Hepatocyte (in vitro differentiated cells): Measurements from ENCODE around the gene PLEKHF1. TPM values are rescaled to one million over a fixed set of nuclear protein-coding genes. Genes with fewer than 3 reads are reported as not detected.
A peak's percentile ranks its signal among the peaks of the same experiment; 100 is the strongest.

Experiments
- DNase-seq: peaks from one replicate; pipeline ENCODE4 v3.0.0-alpha.2; 2016; ENCODE audit warnings: low spot score
- H2AFZ ChIP-seq: fragments of 200-600 bp; sonication (generic); 2 replicates; pipeline ENCODE4 v1.6.0; 2016; ENCODE audit warnings: antibody characterized with exemption, mild to moderate bottlenecking
- H3K27ac ChIP-seq: fragments of 200-600 bp; sonication (generic); 2 replicates; pipeline ENCODE4 v1.5.1; 2016; ENCODE audit warnings: mild to moderate bottlenecking
- H3K27me3 ChIP-seq: fragments of 200-600 bp; sonication (generic); 2 replicates; pipeline ENCODE4 v1.6.1; 2016
- H3K36me3 ChIP-seq: fragments of 200-600 bp; sonication (generic); replicated peaks from 2 replicates; pipeline ENCODE4 v1.5.1; 2016; ENCODE audit warnings: low read depth; ENCODE audit not compliant: insufficient read depth
- H3K4me1 ChIP-seq: fragments of 200-600 bp; sonication (generic); 2 replicates; pipeline ENCODE4 v1.5.1; 2016; ENCODE audit warnings: mild to moderate bottlenecking, moderate library complexity; ENCODE audit not compliant: insufficient read depth
- H3K4me2 ChIP-seq: fragments of 200-600 bp; sonication (generic); 2 replicates; pipeline ENCODE4 v1.6.0; 2016
- H3K4me3 ChIP-seq: fragments of 200-600 bp; sonication (generic); 2 replicates; pipeline ENCODE4 v1.5.1; 2016; ENCODE audit warnings: mild to moderate bottlenecking
- H3K79me2 ChIP-seq: fragments of 200-600 bp; sonication (generic); 2 replicates; pipeline ENCODE4 v1.6.0; 2017; ENCODE audit warnings: mild to moderate bottlenecking
- H3K9me2 ChIP-seq: fragments of 200-600 bp; sonication (generic); replicated peaks from 2 replicates; pipeline ENCODE4 v1.6.0; 2017; ENCODE audit warnings: mild to moderate bottlenecking; ENCODE audit not compliant: insufficient read depth
- H3K9me3 ChIP-seq: fragments of 200-600 bp; sonication (generic); 2 replicates; pipeline ENCODE4 v1.5.1; 2016; ENCODE audit warnings: low read depth, mild to moderate bottlenecking
- H4K20me1 ChIP-seq: fragments of 200-600 bp; sonication (generic); 2 replicates; pipeline ENCODE4 v1.6.0; 2016; ENCODE audit warnings: mild to moderate bottlenecking; ENCODE audit not compliant: insufficient read depth, poor library complexity, severe bottlenecking
- EZH2 ChIP-seq: fragments of 200-600 bp; sonication (generic); IDR thresholded peaks from 2 replicates; pipeline ENCODE4 v1.6.1; 2016; ENCODE audit warnings: antibody characterized with exemption, mild to moderate bottlenecking, borderline replicate concordance
- EZH2phosphoT487 ChIP-seq: fragments of 200-600 bp; sonication (generic); IDR thresholded peaks from one replicate; pipeline ENCODE4 v1.6.1; 2018; ENCODE audit warnings: antibody characterized with exemption, mild to moderate bottlenecking, low read depth, moderate library complexity; ENCODE audit not compliant: unreplicated experiment, severe bottlenecking
- WGBS: methylation state at CpG from one replicate; pipeline ENCODE4 v1.1.6; 2016; ENCODE audit warnings: low lambda C conversion rate; ENCODE audit errors: missing lambda C conversion rate; 5-methylcytosine and 5-hydroxymethylcytosine counted together
- polyA plus RNA-seq: library from polyadenylated mRNA; unstranded; fragments of >200 nt; fragmentation: Nextera tagmentation; extraction: Ambion mirVana; gene quantifications from 2 replicates; pipeline ENCODE4 v1.2.1, GENCODE V29; 2016
- total RNA-seq: library from RNA; depleted of rRNA; stranded (reverse); fragments of >200 nt; gene quantifications from 2 replicates; pipeline ENCODE4 v1.2.3, GENCODE V29; 2014
- TF ChIP-seq, protein P1 (sequence below): fragments of 200-600 bp; sonication (generic); IDR thresholded peaks from 2 replicates; pipeline ENCODE4 v1.5.1; 2016; ENCODE audit warnings: antibody characterized with exemption, mild to moderate bottlenecking; ENCODE audit not compliant: poor library complexity

The PLEKHF1 gene
- total and polyA plus RNA-seq, 2 experiments from 2014 or later, result 2.4 to 2.7 TPM

GRCh38 chr19:29664753-29665214, 477 bp upstream of the PLEKHF1 start:
- Histone ChIP-seq H3K36me3 (no peaks in the 10 kb centered on the region), H3K27me3 (no peaks in the 10 kb centered on the region), H3K79me2 (no peaks in the 10 kb centered on the region), H3K27ac (no peak overlapping the region), H3K4me3 (peak overlapping the region; percentile 60), H2AFZ (peak overlapping the region; percentile 77), H3K4me2 (peak overlapping the region; percentile 98), H3K4me1 (peaks cover 36% of the 10 kb centered on the region), H3K9me3 (no peaks in the 10 kb centered on the region), H4K20me1 (no peaks in the 10 kb centered on the region), H3K9me2 (no peaks in the 10 kb centered on the region)
- no peak for DNase-seq
- 33% methylated on average over 18 of the region's 22 CpGs for WGBS
- TF ChIP-seq, protein P1, sequence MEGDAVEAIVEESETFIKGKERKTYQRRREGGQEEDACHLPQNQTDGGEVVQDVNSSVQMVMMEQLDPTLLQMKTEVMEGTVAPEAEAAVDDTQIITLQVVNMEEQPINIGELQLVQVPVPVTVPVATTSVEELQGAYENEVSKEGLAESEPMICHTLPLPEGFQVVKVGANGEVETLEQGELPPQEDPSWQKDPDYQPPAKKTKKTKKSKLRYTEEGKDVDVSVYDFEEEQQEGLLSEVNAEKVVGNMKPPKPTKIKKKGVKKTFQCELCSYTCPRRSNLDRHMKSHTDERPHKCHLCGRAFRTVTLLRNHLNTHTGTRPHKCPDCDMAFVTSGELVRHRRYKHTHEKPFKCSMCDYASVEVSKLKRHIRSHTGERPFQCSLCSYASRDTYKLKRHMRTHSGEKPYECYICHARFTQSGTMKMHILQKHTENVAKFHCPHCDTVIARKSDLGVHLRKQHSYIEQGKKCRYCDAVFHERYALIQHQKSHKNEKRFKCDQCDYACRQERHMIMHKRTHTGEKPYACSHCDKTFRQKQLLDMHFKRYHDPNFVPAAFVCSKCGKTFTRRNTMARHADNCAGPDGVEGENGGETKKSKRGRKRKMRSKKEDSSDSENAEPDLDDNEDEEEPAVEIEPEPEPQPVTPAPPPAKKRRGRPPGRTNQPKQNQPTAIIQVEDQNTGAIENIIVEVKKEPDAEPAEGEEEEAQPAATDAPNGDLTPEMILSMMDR, result no peak
- TF ChIP-seq EZH2phosphoT487 (no peak), EZH2 (no peak)

- Histone ChIP-seq H3K27ac (peak overlapping the region; percentile 52), H3K79me2 (no peaks in the 10 kb centered on the region), H3K4me2 (peak overlapping the region; percentile 98), H3K9me2 (no peaks in the 10 kb centered on the region), H2AFZ (peak overlapping the region; percentile 77), H3K4me3 (peak overlapping the region; percentile 60), H4K20me1 (no peaks in the 10 kb centered on the region), H3K36me3 (no peaks in the 10 kb centered on the region), H3K27me3 (no peaks in the 10 kb centered on the region), H3K4me1 (peaks cover 36% of the 10 kb centered on the region), H3K9me3 (no peaks in the 10 kb centered on the region)
- 3% methylated on average over 30 of the region's 30 CpGs for WGBS
- TF ChIP-seq, protein P1, result no peak
- TF ChIP-seq EZH2phosphoT487, result no peak
- TF ChIP-seq EZH2, result no peak
- DNase-seq, result peak; percentile 39
Observed at GRCh38 chr19:29665826-29666577, 741 bp downstream of the PLEKHF1 start.

GRCh38 chr19:29666578-29667386, 1.5 kb downstream of the PLEKHF1 start:
- peak; percentile 82 for DNase-seq
- H3K36me3 ChIP-seq, result no peaks in the 10 kb centered on the region
- peak overlapping the region; percentile 98 for H3K4me2 ChIP-seq
- peak overlapping the region; percentile 52 for H3K27ac ChIP-seq
- H3K27me3 ChIP-seq, result no peaks in the 10 kb centered on the region
- TF ChIP-seq, protein P1, result no peak
- TF ChIP-seq EZH2phosphoT487 (no peak), EZH2 (no peak)
- H3K4me3 ChIP-seq, result no peak overlapping the region
- no peaks in the 10 kb centered on the region for H3K79me2 ChIP-seq
- WGBS, result 33% methylated on average over 20 of the region's 20 CpGs
- H2AFZ ChIP-seq, result no peak overlapping the region
- peaks cover 36% of the 10 kb centered on the region for H3K4me1 ChIP-seq
- H3K9me2 ChIP-seq, result no peaks in the 10 kb centered on the region
- no peaks in the 10 kb centered on the region for H3K9me3 ChIP-seq
- no peaks in the 10 kb centered on the region for H4K20me1 ChIP-seq
